Activated B cell treated with CpG ODN at 0.5 μM for 24 hours (primary cell): ENCODE measurements around the gene C2orf68. TPM values are rescaled to one million over a fixed set of nuclear protein-coding genes. Genes with fewer than 3 reads are reported as not detected.

ENCODE experiments used
- ATAC-seq: fragments of 200-7000 bp; cut with Tn5 transposase; one replicate; pipeline ENCODE4 v1.10.0; 2021; ENCODE audit warnings: low read depth, mild to moderate bottlenecking, moderate library complexity
- CTCF ChIA-PET: fragments of 350-600 bp; sonication (Branson Sonifier 250); formaldehyde crosslinking; loops from one replicate; lab custom pipeline; 2021; ENCODE audit warnings: antibody characterized with exemption; lab: Charles Lee
- POLR2A ChIA-PET: fragments of 350-600 bp; sonication (Branson Sonifier 250); formaldehyde crosslinking; loops from one replicate; lab custom pipeline; 2021; ENCODE audit warnings: antibody characterized with exemption; lab: Charles Lee
- DNase-seq: peaks from one replicate; pipeline ENCODE4 v3.0.0; 2022
- H3K27ac Mint-ChIP-seq: one replicate; pipeline ENCODE4 v1.8.0; 2020; ENCODE audit warnings: mixed read lengths
- H3K27me3 Mint-ChIP-seq: one replicate; pipeline ENCODE4 v1.8.0; 2021; ENCODE audit warnings: mixed read lengths
- H3K36me3 Mint-ChIP-seq: one replicate; pipeline ENCODE4 v1.8.0; 2021; ENCODE audit warnings: low read depth, mixed read lengths
- H3K4me1 Mint-ChIP-seq: one replicate; pipeline ENCODE4 v1.8.0; 2021; ENCODE audit warnings: mixed read lengths
- H3K4me3 Mint-ChIP-seq: one replicate; pipeline ENCODE4 v1.8.0; 2020; ENCODE audit warnings: mild to moderate bottlenecking, mixed read lengths
- H3K9me3 Mint-ChIP-seq: one replicate; pipeline ENCODE4 v1.8.0; 2020; ENCODE audit warnings: mixed read lengths
- intact Hi-C: fragments of 100-400 bp; cut with micrococcal nuclease; formaldehyde crosslinking; loops from one replicate; pipeline ENCODE4 v1.15.1; 2024
- total RNA-seq: library from RNA; stranded (reverse); gene quantifications from 2 replicates; pipeline ENCODE4 v1.2.3, GENCODE V29; 2022
- TF ChIP-seq, protein P1 (sequence below): fragments of 200-600 bp; IDR thresholded peaks from one replicate; pipeline ENCODE4 v1.8.0; 2022; ENCODE audit warnings: antibody characterized with exemption, mild to moderate bottlenecking

Gene C2orf68
- total RNA-seq, 1 donor from 2014 or later, result 61.5 TPM

DNA sequence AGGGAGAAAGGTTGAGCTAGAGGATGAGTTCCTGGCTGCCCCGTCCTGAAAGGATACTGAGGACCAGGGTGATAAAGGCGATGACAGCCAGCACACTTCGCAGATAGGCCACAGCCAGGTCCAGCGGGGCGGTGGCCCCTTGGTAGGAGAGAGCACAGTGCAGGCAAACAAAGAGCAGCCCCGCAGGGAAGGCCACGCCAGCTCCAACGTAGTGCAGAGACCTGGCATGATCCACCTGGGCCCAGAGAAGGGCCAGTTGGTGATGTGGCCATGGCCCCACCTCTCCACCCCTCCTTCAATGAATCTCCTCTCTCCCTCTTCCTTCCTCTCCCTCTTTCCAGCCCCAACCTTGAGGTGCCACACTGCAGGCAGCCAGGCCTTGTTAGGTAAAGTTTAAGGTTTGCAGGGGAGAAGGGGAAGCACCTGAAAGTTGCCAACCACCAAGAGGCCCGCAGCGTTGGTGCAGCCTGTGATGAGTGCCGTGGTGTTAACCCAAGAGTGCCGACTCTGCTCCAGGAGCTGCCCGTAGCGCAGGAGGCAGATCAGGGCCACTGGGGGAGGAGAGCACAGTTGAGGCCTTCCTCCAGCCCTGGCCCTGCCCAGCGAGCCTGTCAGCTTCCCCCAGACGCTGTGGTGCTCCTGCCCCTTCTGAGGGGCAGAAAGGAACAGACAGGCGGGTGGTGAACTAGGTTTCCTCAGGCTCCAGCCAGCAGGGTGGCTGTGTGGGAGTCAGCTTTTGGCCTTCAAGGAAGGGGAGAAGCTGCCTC lies 12.2 kb downstream of the C2orf68 start:
- ChIA-PET POLR2A (interaction anchor here (0.6 to 1.5 kb wide), 6 partner anchors 12 to 207 kb away, joined by 3 to 11 read pairs (median 4); partner anchors contain the start of genes C2orf68 and GGCX), CTCF (no interaction called here)
- Mint-ChIP-seq H3K9me3 (no peaks in the 10 kb centered on the region), H3K4me3 (no peak overlapping the region), H3K4me1 (peaks cover 50% of the 10 kb centered on the region), H3K27me3 (no peaks in the 10 kb centered on the region), H3K36me3 (peaks cover 52% of the 10 kb centered on the region), H3K27ac (no peak overlapping the region)
- ATAC-seq (no peak), DNase-seq (no peak)
- TF ChIP-seq, protein P1, sequence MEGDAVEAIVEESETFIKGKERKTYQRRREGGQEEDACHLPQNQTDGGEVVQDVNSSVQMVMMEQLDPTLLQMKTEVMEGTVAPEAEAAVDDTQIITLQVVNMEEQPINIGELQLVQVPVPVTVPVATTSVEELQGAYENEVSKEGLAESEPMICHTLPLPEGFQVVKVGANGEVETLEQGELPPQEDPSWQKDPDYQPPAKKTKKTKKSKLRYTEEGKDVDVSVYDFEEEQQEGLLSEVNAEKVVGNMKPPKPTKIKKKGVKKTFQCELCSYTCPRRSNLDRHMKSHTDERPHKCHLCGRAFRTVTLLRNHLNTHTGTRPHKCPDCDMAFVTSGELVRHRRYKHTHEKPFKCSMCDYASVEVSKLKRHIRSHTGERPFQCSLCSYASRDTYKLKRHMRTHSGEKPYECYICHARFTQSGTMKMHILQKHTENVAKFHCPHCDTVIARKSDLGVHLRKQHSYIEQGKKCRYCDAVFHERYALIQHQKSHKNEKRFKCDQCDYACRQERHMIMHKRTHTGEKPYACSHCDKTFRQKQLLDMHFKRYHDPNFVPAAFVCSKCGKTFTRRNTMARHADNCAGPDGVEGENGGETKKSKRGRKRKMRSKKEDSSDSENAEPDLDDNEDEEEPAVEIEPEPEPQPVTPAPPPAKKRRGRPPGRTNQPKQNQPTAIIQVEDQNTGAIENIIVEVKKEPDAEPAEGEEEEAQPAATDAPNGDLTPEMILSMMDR, result no peak
- intact Hi-C loops, result no loop called here

DNA sequence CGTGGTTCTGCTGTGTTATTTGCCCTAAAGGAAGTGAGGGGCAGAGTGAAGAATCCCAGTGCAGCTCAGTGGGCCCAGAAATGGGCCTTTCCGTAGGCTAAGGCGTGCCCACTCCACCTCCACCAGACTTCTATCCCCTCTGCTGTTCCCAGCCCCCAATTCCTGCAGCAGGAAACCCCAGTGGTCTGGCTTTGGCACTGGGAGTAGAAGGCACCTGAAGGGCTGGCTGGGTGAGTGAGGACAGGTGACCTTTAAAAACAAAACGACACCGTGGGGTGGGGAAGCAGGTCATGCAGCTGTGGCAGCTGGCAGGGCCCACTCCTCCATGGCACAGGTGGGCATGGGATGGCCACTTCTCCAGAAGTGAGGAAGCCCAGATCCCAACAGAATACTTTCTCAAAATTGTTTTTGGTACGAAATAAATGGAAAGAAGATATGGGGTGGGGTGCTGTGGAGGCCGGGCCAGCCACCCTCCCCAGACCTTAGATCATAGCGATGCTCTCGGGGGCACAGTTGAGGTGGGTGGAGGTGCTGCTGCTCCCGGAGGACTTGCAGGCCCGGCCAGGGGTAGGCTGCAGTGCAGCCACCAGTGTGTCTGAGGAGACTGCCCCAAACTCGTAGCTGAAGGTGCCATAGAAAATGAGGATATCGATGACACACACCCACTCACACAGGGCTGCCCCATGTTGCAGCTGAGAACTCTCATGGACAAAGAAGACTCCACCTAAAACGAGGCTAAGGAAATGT lies 13.1 kb downstream of the C2orf68 start:
- no peak overlapping the region for H3K4me3 Mint-ChIP-seq
- POLR2A ChIA-PET, result interaction anchor here (0.6 kb wide), 1 partner anchor 206 kb away, joined by 3 read pairs; no protein-coding TSS in a partner anchor

GRCh38 chr2:85597241-85597640 lies 14.6 kb downstream of the C2orf68 start:
- Mint-ChIP-seq H3K36me3 (peaks cover 48% of the 10 kb centered on the region), H3K9me3 (no peaks in the 10 kb centered on the region), H3K27ac (no peak overlapping the region), H3K4me3 (no peak overlapping the region), H3K4me1 (peaks cover 45% of the 10 kb centered on the region), H3K27me3 (no peaks in the 10 kb centered on the region)
- ChIA-PET POLR2A (interaction anchor here (0.7 to 3.4 kb wide), 6 partner anchors 9 to 36 kb away, joined by 3 to 59 read pairs (median 16); partner anchors contain the start of genes C2orf68, GGCX and VAMP5), CTCF (no interaction called here)
- DNase-seq (no peak), ATAC-seq (no peak)
- intact Hi-C loops, result no loop called here
- TF ChIP-seq, protein P1, result no peak

More for the DNA sequence above, 13.1 kb downstream of the C2orf68 start:
- TF ChIP-seq, protein P1, result no peak
- intact Hi-C loops, result no loop called here
- DNase-seq (no peak), ATAC-seq (no peak)
- H3K9me3 Mint-ChIP-seq, result no peaks in the 10 kb centered on the region
- no peak overlapping the region for H3K27ac Mint-ChIP-seq
- CTCF ChIA-PET, result no interaction called here
- no peaks in the 10 kb centered on the region for H3K27me3 Mint-ChIP-seq
- peaks cover 51% of the 10 kb centered on the region for H3K4me1 Mint-ChIP-seq
- H3K36me3 Mint-ChIP-seq, result peaks cover 52% of the 10 kb centered on the region

DNA sequence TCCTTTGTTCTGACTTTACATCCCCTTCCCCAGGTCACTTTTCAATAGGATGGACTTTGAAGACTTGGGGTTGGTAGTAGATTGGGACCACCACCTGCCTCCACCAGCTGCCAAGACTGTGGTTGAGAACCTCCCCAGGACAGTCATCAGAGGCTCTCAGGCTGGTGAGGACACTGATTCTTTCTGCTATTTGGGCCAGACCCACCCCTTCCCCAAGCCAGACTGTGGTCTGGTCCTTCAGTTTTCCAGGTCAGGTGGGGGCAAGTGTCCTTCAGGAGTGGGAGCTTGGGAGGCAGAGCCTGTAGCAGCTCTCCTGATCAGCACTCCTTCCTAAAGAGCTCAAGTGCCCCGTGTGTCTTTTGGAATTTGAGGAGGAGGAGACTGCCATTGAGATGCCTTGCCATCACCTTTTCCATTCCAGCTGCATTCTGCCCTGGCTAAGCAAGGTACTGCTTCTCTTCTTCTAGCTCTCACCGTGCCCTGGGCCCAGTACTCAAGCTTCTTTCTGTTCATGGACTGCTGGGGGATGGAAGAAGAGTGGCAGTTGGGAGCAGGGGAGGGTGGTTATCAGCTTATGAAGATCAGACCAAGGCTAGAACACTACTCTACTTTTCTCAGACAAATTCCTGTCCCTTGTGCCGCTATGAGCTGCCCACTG lies 15.3 kb downstream of the C2orf68 start:
- no peak for DNase-seq
- Mint-ChIP-seq H3K27ac (peak overlapping the region; percentile 18), H3K36me3 (peaks cover 44% of the 10 kb centered on the region), H3K4me1 (peaks cover 40% of the 10 kb centered on the region), H3K9me3 (no peaks in the 10 kb centered on the region), H3K4me3 (peak overlapping the region; percentile 99), H3K27me3 (no peaks in the 10 kb centered on the region)
- ChIA-PET POLR2A (interaction anchor here (0.7 to 6.8 kb wide), 10 partner anchors 9 to 188 kb away, joined by 3 to 59 read pairs (median 18); partner anchors contain the start of genes C2orf68, GGCX, MAT2A and SH2D6), CTCF (no interaction called here)
- intact Hi-C loops, result no loop called here
- ATAC-seq, result no peak
- TF ChIP-seq, protein P1, result no peak
